Non-pigmented ciliary epithelial cell (primary cell): ENCODE measurements around the gene OGT.

Experiments
- DNase-seq: peaks from one replicate; pipeline ENCODE4 v3.0.0-alpha.2; 2010; ENCODE audit warnings: low read depth

Gene OGT

GRCh38 chrX:71622576-71623450, 89.9 kb downstream of the OGT start:
- DNase-seq = no peak

- no peak for DNase-seq
Observed at GRCh38 chrX:71623714-71624113, 90.8 kb downstream of the OGT start.

GRCh38 chrX:71625471-71625870, 92.6 kb downstream of the OGT start:
- no peak for DNase-seq
